HepG2 (cell line): ENCODE results near the gene COX6B1.

Experiments used
- ARNTL ChIP-seq: sonication (generic); formaldehyde crosslinking; IDR thresholded peaks from 2 replicates; pipeline ENCODE4 v1.4.0; 2020; ENCODE audit warnings: mild to moderate bottlenecking, missing genetic modification reagents
- ATF3 ChIP-seq: sonication (generic); formaldehyde crosslinking; IDR thresholded peaks from 2 replicates; pipeline ENCODE4 v1.4.0; 2020; ENCODE audit warnings: missing genetic modification reagents
- EZH2 ChIP-seq: conservative IDR thresholded peaks from 2 replicates; pipeline ENCODE4 v1.6.1; 2012; ENCODE audit warnings: mild to moderate bottlenecking, low read depth, low read length, moderate library complexity
- KDM1A ChIP-seq: IDR thresholded peaks from 2 replicates; pipeline ENCODE4 v1.6.1; 2016; ENCODE audit warnings: missing compliant biosample characterization
- MIER3 ChIP-seq: IDR thresholded peaks from 2 replicates; pipeline ENCODE4 v1.6.1; 2016; ENCODE audit warnings: missing compliant biosample characterization, borderline replicate concordance
- MIXL1 ChIP-seq: IDR thresholded peaks from 2 replicates; pipeline ENCODE4 v1.6.1; 2016
- MTA1 ChIP-seq: sonication (generic); formaldehyde crosslinking; IDR thresholded peaks from 2 replicates; pipeline ENCODE4 v1.4.0; 2020; ENCODE audit warnings: missing genetic modification reagents, mild to moderate bottlenecking, borderline replicate concordance
- NCOR1 ChIP-seq: fragments of 200-600 bp; sonication (generic); IDR thresholded peaks from 2 replicates; pipeline ENCODE4 v1.7.0; 2017; ENCODE audit warnings: antibody characterized with exemption, low read length, borderline replicate concordance
- POLR2A ChIP-seq, 2 experiments: IDR thresholded peaks; 2 replicates each; pipeline ENCODE4 v1.6.1; 2011; ENCODE audit warnings: low read depth in 2 of 2, low read length in 2 of 2, mild to moderate bottlenecking in 1 of 2, moderate library complexity in 1 of 2; ENCODE audit not compliant: insufficient read depth in 1 of 2
- PRDM4 ChIP-seq: sonication (generic); formaldehyde crosslinking; IDR thresholded peaks from 2 replicates; pipeline ENCODE4 v1.9.0; 2021; ENCODE audit warnings: missing genetic modification reagents, borderline replicate concordance
- PREB ChIP-seq: sonication (generic); formaldehyde crosslinking; IDR thresholded peaks from 2 replicates; pipeline ENCODE4 v1.4.0; 2020; ENCODE audit warnings: missing genetic modification reagents
- ZNF703 ChIP-seq: sonication (generic); formaldehyde crosslinking; IDR thresholded peaks from 2 replicates; pipeline ENCODE4 v1.5.1; 2020; ENCODE audit warnings: missing genetic modification reagents, mild to moderate bottlenecking, moderate library complexity, borderline replicate concordance
- TF ChIP-seq, protein P1 (sequence below): sonication (generic); formaldehyde crosslinking; IDR thresholded peaks from 2 replicates; pipeline ENCODE4 v1.4.0; 2020; ENCODE audit warnings: missing genetic modification reagents
- TF ChIP-seq, protein P2 (sequence below): sonication (generic); formaldehyde crosslinking; IDR thresholded peaks from 2 replicates; pipeline ENCODE4 v1.5.0; 2020; ENCODE audit warnings: mild to moderate bottlenecking, missing genetic modification reagents, moderate library complexity

GRCh38 chr19:35696835-35697234 is 48.7 kb downstream of the COX6B1 start:
- TF ChIP-seq, protein P1, sequence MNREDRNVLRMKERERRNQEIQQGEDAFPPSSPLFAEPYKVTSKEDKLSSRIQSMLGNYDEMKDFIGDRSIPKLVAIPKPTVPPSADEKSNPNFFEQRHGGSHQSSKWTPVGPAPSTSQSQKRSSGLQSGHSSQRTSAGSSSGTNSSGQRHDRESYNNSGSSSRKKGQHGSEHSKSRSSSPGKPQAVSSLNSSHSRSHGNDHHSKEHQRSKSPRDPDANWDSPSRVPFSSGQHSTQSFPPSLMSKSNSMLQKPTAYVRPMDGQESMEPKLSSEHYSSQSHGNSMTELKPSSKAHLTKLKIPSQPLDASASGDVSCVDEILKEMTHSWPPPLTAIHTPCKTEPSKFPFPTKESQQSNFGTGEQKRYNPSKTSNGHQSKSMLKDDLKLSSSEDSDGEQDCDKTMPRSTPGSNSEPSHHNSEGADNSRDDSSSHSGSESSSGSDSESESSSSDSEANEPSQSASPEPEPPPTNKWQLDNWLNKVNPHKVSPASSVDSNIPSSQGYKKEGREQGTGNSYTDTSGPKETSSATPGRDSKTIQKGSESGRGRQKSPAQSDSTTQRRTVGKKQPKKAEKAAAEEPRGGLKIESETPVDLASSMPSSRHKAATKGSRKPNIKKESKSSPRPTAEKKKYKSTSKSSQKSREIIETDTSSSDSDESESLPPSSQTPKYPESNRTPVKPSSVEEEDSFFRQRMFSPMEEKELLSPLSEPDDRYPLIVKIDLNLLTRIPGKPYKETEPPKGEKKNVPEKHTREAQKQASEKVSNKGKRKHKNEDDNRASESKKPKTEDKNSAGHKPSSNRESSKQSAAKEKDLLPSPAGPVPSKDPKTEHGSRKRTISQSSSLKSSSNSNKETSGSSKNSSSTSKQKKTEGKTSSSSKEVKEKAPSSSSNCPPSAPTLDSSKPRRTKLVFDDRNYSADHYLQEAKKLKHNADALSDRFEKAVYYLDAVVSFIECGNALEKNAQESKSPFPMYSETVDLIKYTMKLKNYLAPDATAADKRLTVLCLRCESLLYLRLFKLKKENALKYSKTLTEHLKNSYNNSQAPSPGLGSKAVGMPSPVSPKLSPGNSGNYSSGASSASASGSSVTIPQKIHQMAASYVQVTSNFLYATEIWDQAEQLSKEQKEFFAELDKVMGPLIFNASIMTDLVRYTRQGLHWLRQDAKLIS (CRISPR knock-in tag), result no peak
- no peak for TF ChIP-seq EZH2
- no peak for TF ChIP-seq POLR2A (IDR thresholded peaks at IDR 0.05; ENCODE audit: insufficient read depth in 1 of 2, low read depth in 2 of 2, low read length in 2 of 2)
- TF ChIP-seq MIER3 (CRISPR knock-in tag), result no peak
- no peak for TF ChIP-seq MIXL1 (CRISPR knock-in tag)
- no peak for TF ChIP-seq ATF3
- TF ChIP-seq, protein P2, sequence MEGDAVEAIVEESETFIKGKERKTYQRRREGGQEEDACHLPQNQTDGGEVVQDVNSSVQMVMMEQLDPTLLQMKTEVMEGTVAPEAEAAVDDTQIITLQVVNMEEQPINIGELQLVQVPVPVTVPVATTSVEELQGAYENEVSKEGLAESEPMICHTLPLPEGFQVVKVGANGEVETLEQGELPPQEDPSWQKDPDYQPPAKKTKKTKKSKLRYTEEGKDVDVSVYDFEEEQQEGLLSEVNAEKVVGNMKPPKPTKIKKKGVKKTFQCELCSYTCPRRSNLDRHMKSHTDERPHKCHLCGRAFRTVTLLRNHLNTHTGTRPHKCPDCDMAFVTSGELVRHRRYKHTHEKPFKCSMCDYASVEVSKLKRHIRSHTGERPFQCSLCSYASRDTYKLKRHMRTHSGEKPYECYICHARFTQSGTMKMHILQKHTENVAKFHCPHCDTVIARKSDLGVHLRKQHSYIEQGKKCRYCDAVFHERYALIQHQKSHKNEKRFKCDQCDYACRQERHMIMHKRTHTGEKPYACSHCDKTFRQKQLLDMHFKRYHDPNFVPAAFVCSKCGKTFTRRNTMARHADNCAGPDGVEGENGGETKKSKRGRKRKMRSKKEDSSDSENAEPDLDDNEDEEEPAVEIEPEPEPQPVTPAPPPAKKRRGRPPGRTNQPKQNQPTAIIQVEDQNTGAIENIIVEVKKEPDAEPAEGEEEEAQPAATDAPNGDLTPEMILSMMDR (CRISPR knock-in tag), result no peak
- no peak for TF ChIP-seq ARNTL (CRISPR knock-in tag)
- no peak for TF ChIP-seq MTA1 (CRISPR knock-in tag)
- TF ChIP-seq PRDM4 (CRISPR knock-in tag), result no peak
- no peak for TF ChIP-seq ZNF703 (CRISPR knock-in tag)
- no peak for TF ChIP-seq PREB (CRISPR knock-in tag)
- TF ChIP-seq KDM1A, result no peak
- TF ChIP-seq NCOR1, result no peak; the same call in 1 of the 2 replicates
